Subcutaneous adipose tissue (tissue), 4 donors: ENCODE measurements around the gene SLC22A17. TPM values are rescaled to one million over a fixed set of nuclear protein-coding genes. Genes with fewer than 3 reads are reported as not detected.

Experiments used
- total RNA-seq, 4 donors: library from RNA; depleted of rRNA; stranded (reverse); fragments of >200 nt; gene quantifications; one replicate each; pipeline ENCODE4 v1.1.0, GENCODE V29; 2016
- TF ChIP-seq, protein P1 (sequence below): fragments of 450-650 bp; IDR thresholded peaks from one replicate; pipeline ENCODE4 v1.5.1; 2016; ENCODE audit warnings: low read depth, mild to moderate bottlenecking, control low read depth, antibody characterized with exemption, moderate library complexity

The SLC22A17 gene
- total RNA-seq, 4 donors from 2014 or later: 1.8 to 5.5 (median 4.2) TPM

GRCh38 chr14:23351681-23352505, 794 bp downstream of the SLC22A17 start:
- TF ChIP-seq, protein P1, sequence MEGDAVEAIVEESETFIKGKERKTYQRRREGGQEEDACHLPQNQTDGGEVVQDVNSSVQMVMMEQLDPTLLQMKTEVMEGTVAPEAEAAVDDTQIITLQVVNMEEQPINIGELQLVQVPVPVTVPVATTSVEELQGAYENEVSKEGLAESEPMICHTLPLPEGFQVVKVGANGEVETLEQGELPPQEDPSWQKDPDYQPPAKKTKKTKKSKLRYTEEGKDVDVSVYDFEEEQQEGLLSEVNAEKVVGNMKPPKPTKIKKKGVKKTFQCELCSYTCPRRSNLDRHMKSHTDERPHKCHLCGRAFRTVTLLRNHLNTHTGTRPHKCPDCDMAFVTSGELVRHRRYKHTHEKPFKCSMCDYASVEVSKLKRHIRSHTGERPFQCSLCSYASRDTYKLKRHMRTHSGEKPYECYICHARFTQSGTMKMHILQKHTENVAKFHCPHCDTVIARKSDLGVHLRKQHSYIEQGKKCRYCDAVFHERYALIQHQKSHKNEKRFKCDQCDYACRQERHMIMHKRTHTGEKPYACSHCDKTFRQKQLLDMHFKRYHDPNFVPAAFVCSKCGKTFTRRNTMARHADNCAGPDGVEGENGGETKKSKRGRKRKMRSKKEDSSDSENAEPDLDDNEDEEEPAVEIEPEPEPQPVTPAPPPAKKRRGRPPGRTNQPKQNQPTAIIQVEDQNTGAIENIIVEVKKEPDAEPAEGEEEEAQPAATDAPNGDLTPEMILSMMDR: no peak

- TF ChIP-seq, protein P1: no peak
Observed at GRCh38 chr14:23349156-23349845, 3.4 kb downstream of the SLC22A17 start.

DNA sequence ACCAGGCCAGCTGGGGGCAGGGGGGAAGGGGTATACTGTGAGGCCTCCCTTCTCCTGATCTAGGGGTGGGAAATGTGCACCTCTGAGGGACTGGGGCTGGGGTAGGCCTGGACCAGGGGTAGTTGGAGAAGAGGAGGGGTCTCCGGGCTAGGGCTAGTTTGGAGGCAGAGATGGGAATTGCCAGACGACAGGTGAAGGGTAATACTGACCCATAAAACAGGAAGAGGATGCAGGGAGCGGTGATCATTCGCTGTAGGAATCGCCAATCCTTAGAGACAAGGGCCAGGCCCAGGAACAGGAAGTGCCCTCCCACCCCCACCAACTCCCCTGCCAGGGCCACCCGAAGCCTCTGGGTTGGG, 4.4 kb downstream of the SLC22A17 start:
- TF ChIP-seq, protein P1: no peak

- TF ChIP-seq, protein P1: no peak
Observed at GRCh38 chr14:23347406-23348296, 5.0 kb downstream of the SLC22A17 start.

DNA sequence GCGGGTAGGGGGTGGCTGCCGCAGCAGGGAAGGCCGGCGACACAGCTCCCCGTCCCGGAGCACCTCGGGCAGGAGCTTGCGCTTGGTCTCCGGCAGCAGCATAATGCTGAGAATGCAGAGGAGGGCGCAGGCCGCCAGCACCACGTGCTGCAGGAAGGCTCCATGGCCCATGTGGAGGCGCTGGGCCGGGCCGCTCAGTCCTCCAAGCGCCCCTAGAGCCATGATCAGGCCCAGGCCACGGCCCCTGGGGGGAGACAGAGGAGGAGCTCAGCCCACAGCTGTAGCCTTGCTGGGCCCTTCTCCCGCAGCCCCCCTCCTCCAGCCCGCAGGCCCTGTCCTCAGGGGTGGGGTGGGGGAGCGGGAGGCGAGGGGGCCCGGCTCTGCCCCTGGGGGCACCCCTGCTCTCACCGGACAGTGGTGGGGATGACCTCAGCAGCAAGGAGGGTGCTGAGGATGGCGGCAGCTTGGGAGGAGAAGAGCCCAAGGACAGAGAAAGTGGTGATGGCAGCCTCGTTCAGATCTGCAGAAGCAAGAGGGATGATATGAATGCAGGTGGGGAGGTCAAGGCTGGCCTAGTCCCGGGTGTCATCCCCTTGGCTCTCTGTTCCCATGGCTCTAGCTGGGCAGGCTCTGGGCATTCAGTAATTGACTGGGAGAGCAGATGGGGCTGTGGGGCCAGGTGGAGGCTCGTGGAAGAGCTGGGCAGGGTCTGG, 5.8 kb downstream of the SLC22A17 start:
- TF ChIP-seq, protein P1: no peak

DNA sequence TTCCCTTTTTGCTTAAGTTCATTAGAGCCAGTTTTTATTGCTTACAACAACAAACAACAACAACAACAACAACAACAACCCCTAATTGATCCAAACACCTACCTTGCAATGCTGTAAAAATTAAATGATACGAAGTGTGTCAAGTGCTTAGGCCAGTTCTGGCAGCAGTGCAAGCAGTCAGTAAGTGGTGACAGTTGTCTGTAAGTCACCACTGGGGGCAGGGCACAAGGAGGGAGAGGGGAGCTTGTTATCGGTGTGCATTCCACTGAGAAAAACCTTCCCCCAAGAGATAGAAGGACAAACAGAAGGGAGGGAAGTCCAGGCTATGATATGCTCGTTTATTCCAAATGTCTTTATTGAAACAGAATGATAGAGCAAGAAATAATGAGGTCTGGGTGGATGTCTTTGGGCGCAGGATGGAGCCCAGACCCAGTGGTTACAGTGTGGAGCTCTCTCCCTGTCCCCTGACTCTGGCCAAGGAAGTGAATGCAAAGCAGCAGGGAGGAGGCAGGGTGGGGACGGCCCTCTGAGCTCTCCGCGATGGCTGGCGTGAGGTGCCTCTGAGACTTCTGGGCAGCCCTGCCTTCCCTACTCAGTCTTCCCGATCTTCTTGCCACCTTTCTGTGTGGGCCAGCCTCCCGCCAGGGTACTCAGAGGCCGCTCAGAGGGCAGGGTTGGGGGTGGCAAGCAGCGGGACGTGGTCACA, 6.5 kb downstream of the SLC22A17 start:
- TF ChIP-seq, protein P1: no peak
